Liver (tissue), 9 donors: ENCODE measurements around the gene ABCC8. TPM values are rescaled to one million over a fixed set of nuclear protein-coding genes. Genes with fewer than 3 reads are reported as not detected.

Experiments used
- DNase-seq: peaks from one replicate; pipeline ENCODE4 v3.0.0-alpha.2; 2017; ENCODE audit warnings: low spot score
- H3K27ac ChIP-seq, 2 donors: one replicate each; pipeline ENCODE4 v1.7.0; 2013; ENCODE audit warnings: inconsistent platforms in 2 of 2, low read length in 2 of 2, control low read depth in 1 of 2, low read depth in 1 of 2, mild to moderate bottlenecking in 1 of 2
- H3K27me3 ChIP-seq, 4 donors: one replicate each; pipeline versions ENCODE4 v1.6.1 to v1.7.0; 2013; ENCODE audit warnings: low read length in 3 of 4, inconsistent platforms in 1 of 4, mild to moderate bottlenecking in 1 of 4, moderate library complexity in 1 of 4; ENCODE audit not compliant: control insufficient read depth in 4 of 4, insufficient read depth in 4 of 4
- H3K36me3 ChIP-seq, 4 donors: one replicate each; pipeline versions ENCODE4 v1.6.1 to v1.7.0; 2013; ENCODE audit warnings: low read length in 3 of 4, mild to moderate bottlenecking in 3 of 4, low read depth in 1 of 4, moderate library complexity in 1 of 4; ENCODE audit not compliant: control insufficient read depth in 4 of 4, insufficient read depth in 3 of 4
- H3K4me1 ChIP-seq, 4 donors: one replicate each; pipeline versions ENCODE4 v1.6.1 to v1.7.0; 2013; ENCODE audit warnings: low read length in 3 of 4, mild to moderate bottlenecking in 3 of 4, moderate library complexity in 1 of 4; ENCODE audit not compliant: control insufficient read depth in 4 of 4, insufficient read depth in 4 of 4
- H3K4me3 ChIP-seq, 3 donors: one replicate each; pipeline versions ENCODE4 v1.6.1 to v1.7.0; 2013; ENCODE audit warnings: low read length in 3 of 3, control low read depth in 1 of 3, low read depth in 1 of 3, mild to moderate bottlenecking in 1 of 3
- H3K9ac ChIP-seq, 2 donors: one replicate each; pipeline ENCODE4 v1.7.0; 2013; ENCODE audit warnings: low read length in 2 of 2, mild to moderate bottlenecking in 2 of 2, moderate library complexity in 2 of 2, control low read depth in 1 of 2, low read depth in 1 of 2
- H3K9me3 ChIP-seq, 4 donors: one replicate each; pipeline versions ENCODE4 v1.6.1 to v1.7.0; 2013; ENCODE audit warnings: low read length in 3 of 4; ENCODE audit not compliant: control insufficient read depth in 4 of 4
- ATF3 ChIP-seq: IDR thresholded peaks from 2 replicates; pipeline ENCODE4 v1.6.1; 2016; ENCODE audit warnings: antibody characterized with exemption
- CTCF ChIP-seq: fragments of 150-350 bp; IDR thresholded peaks from 2 replicates; pipeline ENCODE4 v1.5.1; 2017; ENCODE audit warnings: improper control_type of control experiment, low read depth, low read length; ENCODE audit not compliant: missing input control
- EGR1 ChIP-seq, 2 donors: IDR thresholded peaks; 2 replicates each; pipeline ENCODE4 v1.6.1; 2016 to 2018; ENCODE audit warnings: antibody characterized with exemption in 2 of 2, low read depth in 2 of 2
- FOXA1 ChIP-seq: IDR thresholded peaks from 2 replicates; pipeline ENCODE4 v1.6.1; 2016; ENCODE audit warnings: antibody characterized with exemption
- FOXA2 ChIP-seq: IDR thresholded peaks from 2 replicates; pipeline ENCODE4 v1.6.1; 2016; ENCODE audit warnings: antibody characterized with exemption
- GABPA ChIP-seq, 2 donors: IDR thresholded peaks in 1 of 2; conservative IDR thresholded peaks in 1 of 2; 2 replicates each; pipeline ENCODE4 v1.6.1; 2016; ENCODE audit warnings: antibody characterized with exemption in 2 of 2, mild to moderate bottlenecking in 1 of 2, moderate library complexity in 1 of 2
- HNF4A ChIP-seq, 2 donors: conservative IDR thresholded peaks; 2 replicates each; pipeline ENCODE4 v1.6.1; 2016; ENCODE audit warnings: antibody characterized with exemption in 2 of 2, mild to moderate bottlenecking in 2 of 2
- HNF4G ChIP-seq: IDR thresholded peaks from 2 replicates; pipeline ENCODE4 v1.6.1; 2016; ENCODE audit warnings: antibody characterized with exemption
- JUND ChIP-seq, 2 donors: IDR thresholded peaks; 2 replicates each; pipeline ENCODE4 v1.6.1; 2016; ENCODE audit warnings: antibody characterized with exemption in 2 of 2
- MAX ChIP-seq: IDR thresholded peaks from 2 replicates; pipeline ENCODE4 v1.6.1; 2016; ENCODE audit warnings: antibody characterized with exemption
- RAD21 ChIP-seq, 2 donors: IDR thresholded peaks; 2 replicates each; pipeline ENCODE4 v1.6.1; 2016; ENCODE audit warnings: antibody characterized with exemption in 2 of 2, mild to moderate bottlenecking in 2 of 2
- REST ChIP-seq: IDR thresholded peaks from 2 replicates; pipeline ENCODE4 v1.6.1; 2016; ENCODE audit warnings: antibody characterized with exemption, mild to moderate bottlenecking
- RXRA ChIP-seq, 2 donors: IDR thresholded peaks; 2 replicates each; pipeline ENCODE4 v1.6.1; 2017 to 2018; ENCODE audit warnings: antibody characterized with exemption in 2 of 2, mild to moderate bottlenecking in 1 of 2
- SP1 ChIP-seq: IDR thresholded peaks from 2 replicates; pipeline ENCODE4 v1.6.1; 2018; ENCODE audit warnings: antibody characterized with exemption, mild to moderate bottlenecking
- YY1 ChIP-seq: IDR thresholded peaks from 2 replicates; pipeline ENCODE4 v1.6.1; 2016; ENCODE audit warnings: antibody characterized with exemption, mild to moderate bottlenecking
- ZBTB33 ChIP-seq: IDR thresholded peaks from 2 replicates; pipeline ENCODE4 v1.6.1; 2016; ENCODE audit warnings: antibody characterized with exemption
- WGBS: extraction: QIAGEN DNeasy Blood & Tissue Kit; methylation state at CpG from one replicate; pipeline ENCODE4 v1.1.7; 2013; 5-methylcytosine and 5-hydroxymethylcytosine counted together
- polyA plus RNA-seq, 2 donors: library from polyadenylated mRNA; stranded (reverse) in 1 of 2; unstranded in 1 of 2; fragments of 200-250 nt in 1 of 2; fragments of >200 nt in 1 of 2; fragmentation: Nextera tagmentation in 1 of 2; extraction: Ambion mirVana in 1 of 2; gene quantifications; one replicate each; pipeline versions ENCODE4 v1.2.1 to v1.2.3, GENCODE V29; 2013 to 2015
- total RNA-seq, 2 donors: library from RNA; depleted of rRNA; stranded (reverse); fragments of >200 nt; gene quantifications; one replicate each; pipeline ENCODE4 v1.2.3, GENCODE V29; 2014
- donor health status: healthy.
- donor health status: healthy.
- donor health status: healthy.
- donor health status: healthy.
- donor health status: healthy.

The ABCC8 gene
- total and polyA plus RNA-seq, 4 donors = 0.16 to 0.25 TPM; not detected in 2

- Histone ChIP-seq H3K36me3 (no peaks in the 10 kb centered on the region), H3K27ac (no peak overlapping the region), H3K9ac (no peak overlapping the region), H3K9me3 (no peaks in the 10 kb centered on the region), H3K4me3 (no peak overlapping the region), H3K4me1 (peaks cover 0 to 2% (median 0%) of the 10 kb centered on the region in 4 donors), H3K27me3 (no peaks in the 10 kb centered on the region)
- no peak for TF ChIP-seq CTCF
- TF ChIP-seq HNF4A (conservative IDR thresholded peaks at IDR 0.05) = peak; percentile 31 to 40
- peak in 1 of 2 donors; percentile 22 for TF ChIP-seq GABPA (IDR thresholded peaks at IDR 0.05 in 1 of 2, conservative IDR thresholded peaks at IDR 0.05 in 1 of 2)
- TF ChIP-seq EGR1 (IDR thresholded peaks at IDR 0.05; ENCODE audit: low read depth in 2 of 2) = no peak
- no peak for TF ChIP-seq REST
- peak; percentile 78 for TF ChIP-seq YY1
- no peak for TF ChIP-seq FOXA2
- peak; percentile 83 for TF ChIP-seq SP1
- TF ChIP-seq RXRA (IDR thresholded peaks at IDR 0.05) = peak; percentile 64 to 66
- no peak for TF ChIP-seq ATF3
- no peak for TF ChIP-seq MAX
- no peak for TF ChIP-seq FOXA1
- no peak for TF ChIP-seq JUND (IDR thresholded peaks at IDR 0.05)
- no peak for TF ChIP-seq RAD21 (IDR thresholded peaks at IDR 0.05)
- TF ChIP-seq HNF4G = no peak
- TF ChIP-seq ZBTB33 = no peak
- DNase-seq = no peak
- WGBS = 65% methylated on average over 15 of the region's 15 CpGs
Observed at GRCh38 chr11:17413414-17414316, 63.0 kb downstream of the ABCC8 start.
